HG02759 (cell line): Measurements from ENCODE around the gene FFAR1.

ENCODE experiments used
- ATAC-seq: cut with Tn5 transposase; IDR thresholded peaks from one replicate; pipeline ENCODE4 v1.9.1; 2021; ENCODE audit warnings: mild to moderate bottlenecking, moderate library complexity; ENCODE audit not compliant: unreplicated experiment

Gene FFAR1

DNA sequence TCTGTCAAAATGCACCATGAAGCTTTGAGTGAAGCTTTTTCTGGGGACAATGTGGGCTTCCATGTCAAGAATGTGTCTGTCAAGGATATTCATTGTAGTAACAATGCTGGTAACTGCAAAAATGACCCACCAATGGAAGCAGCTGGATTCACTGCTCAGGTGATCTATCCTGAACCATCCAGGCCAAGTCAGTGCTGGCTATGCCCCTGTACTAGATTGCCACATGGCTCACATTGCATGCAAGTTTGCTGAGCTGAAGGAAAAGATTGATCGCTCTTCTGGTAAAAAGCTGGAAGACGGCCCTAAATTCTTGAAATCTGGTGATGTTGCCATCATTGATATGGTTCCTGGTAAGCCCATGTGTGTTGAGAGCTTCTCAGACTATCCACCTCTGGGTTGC, 35.8 kb downstream of the FFAR1 start:
- ATAC-seq, result no peak

DNA sequence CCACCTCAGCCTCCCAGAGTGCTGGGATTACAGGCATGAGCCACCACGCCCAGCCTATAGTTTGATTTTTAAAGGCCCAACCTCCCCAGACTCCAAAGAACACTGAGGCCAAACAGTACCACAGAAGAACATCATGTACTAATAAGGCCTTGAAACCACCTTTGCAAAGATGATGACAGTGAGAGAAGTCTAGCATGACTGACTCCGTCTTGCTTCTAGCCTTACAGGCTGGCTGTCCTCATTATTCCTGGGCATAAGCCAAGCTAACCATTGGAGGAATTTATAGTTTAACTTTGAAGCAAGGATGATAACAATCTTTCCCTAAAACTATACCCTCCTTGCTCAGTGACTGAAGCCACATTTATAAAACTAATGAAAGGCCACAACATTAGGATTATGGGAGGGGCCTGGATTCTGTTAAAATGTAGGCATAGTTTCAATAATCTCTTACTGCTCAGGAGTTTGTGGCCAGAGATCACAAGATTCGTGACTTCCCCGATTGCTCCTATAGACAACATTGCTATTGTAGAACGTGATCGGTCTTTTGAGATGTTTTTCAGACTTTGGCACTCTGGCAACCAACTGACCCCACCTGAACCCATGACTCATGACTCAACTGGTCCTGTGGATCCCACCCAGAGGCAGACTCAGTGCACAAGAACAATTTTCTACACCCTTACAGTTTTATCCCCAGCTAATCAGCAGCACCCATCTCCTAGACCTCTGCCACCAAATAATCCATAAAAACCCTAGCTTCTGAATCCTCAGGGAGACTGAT, 40.8 kb downstream of the FFAR1 start:
- no peak for ATAC-seq

DNA sequence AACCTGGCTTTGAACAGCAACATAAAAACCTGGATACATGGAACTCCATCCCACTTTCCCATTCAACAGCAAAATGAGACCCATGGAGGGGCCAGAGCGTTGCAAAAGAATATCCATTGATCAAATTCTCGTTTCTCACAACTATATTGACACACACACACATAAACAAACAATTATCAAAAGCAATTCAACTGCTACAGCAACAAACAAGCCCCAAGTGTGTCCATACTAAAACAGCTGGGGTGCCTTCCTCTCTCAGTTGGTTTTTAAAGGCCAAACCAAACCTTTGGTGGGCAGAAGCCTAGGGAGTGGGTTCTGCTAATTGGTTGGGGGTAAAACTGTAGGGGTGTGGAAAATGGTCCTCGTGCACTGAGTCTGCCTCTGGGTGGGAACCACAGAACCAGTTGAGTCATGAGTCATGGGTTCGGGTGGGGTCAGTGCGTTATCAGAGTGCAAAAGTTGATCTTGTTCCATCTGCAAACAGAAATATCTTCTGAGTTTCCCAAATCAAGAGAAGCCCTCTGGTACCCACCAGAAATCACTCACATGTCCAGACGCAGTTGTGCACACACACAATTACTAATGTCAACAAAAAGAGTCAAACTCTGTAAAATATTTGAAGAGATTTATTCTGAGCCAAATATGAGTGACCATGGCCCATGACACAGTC, 41.6 kb downstream of the FFAR1 start:
- ATAC-seq, result no peak

DNA sequence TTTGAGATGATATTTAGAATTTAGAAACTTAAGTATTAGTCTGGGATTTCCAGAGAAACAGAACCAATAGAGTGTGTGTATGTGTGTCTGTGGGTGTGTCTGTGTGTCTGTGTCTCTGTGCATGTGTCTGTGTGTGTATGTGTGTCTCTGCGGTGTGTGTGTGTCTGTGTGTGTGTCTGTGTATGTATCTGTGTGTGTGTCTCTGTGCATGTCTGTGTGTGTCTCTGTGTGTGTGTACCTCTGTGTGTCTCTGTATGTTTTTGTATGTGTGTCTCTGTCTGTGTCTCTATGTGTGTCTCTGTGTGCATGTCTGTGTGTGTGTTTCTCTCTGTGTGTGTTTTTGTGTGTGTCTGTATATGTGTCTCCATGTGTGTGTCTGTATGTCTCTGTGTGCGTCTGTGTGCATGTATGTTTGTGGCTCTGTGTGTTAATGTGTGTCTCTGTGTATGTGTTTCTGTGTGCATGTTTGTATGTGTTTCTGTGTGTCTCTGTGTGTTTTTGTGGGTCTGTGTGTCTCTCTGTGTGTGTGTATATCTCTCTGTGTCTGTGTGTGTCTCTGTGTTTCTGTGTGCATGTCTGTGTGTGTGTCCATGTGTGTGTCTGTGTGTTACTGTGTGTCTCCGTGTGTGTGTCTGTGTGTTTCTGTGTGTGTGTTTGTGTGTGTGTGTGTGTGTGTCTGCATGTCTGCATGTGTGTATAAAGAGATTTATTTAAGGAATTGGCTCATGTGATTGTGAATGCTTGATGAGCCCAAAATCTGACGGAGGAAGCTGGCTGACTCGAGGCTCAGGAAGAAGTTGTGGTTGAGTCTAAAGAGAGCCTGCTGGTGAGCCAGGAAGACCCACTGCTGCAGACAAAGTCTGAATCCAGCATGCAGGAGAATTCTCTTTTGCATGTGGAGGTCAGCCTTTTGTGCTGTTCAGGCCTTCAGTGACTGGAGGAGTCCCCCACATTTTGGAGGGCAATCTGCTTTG, 45.3 kb downstream of the FFAR1 start:
- ATAC-seq, result no peak

DNA sequence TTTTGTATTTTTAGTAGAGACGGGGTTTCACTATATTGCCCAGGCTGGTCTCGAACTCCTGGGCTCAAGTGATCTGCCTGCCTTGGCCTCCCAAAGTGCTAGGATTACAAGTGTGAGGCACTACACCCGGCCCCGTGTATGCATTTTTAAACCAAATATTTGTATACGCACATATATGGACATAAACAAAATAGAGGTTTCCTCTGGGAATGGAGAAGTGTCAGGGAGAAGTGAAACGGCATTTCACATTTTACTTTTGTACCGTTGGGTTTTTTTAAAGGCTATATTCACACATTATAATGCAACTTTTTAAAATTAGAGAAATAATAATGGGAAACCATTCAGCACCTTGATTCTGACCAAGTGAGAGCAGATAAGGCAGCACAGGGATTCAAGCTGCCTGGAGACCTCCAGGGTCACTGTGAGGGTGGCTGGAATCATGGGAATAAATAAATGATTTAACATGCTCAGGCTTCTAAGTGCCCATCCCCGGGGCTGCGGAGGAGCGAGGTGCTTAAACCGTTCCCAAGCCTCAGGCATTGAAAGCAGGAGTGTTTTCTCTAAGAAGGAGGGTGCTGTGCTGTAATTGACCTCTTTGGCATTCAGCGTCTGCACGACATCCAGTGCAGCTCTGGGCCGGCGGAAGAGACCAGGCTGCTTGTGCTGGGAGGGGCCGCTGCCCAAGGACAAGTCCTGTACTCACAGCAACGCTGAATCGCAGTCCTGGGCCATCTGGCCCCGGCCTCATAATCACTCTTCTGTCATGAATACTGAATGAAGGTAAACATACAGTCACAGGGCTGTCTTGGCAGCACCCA, 47.9 kb downstream of the FFAR1 start:
- ATAC-seq, result no peak

DNA sequence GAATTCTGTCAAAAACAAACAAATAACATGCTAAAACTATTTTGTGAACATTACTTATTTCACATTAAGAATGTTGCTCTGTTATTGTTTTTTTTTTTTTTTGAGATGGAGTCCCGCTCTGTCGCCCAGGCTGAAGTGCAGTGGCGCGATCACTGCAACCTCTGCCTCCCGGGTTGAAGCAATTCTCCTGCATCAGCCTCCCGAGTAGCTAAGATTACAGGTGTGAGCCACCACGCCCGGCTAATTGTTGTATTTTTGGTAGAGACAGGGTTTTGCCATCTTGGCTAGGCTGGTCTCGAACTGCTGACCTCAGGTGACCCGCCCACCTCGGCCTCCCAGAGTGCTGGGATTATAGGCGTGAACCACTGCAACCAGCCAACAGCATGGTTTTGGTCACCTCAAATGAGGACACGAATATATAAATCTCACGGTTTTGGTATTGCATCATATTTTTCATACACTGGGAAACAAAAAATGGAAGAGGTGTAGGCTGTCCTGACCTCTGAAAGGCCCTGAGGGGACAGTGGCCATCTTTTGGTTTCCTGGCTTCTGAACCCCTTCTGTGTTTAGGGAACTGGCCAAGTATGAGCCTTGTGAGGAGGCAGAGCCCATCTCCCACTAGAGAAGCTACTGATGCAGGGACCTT, 48.7 kb downstream of the FFAR1 start:
- ATAC-seq, result no peak

DNA sequence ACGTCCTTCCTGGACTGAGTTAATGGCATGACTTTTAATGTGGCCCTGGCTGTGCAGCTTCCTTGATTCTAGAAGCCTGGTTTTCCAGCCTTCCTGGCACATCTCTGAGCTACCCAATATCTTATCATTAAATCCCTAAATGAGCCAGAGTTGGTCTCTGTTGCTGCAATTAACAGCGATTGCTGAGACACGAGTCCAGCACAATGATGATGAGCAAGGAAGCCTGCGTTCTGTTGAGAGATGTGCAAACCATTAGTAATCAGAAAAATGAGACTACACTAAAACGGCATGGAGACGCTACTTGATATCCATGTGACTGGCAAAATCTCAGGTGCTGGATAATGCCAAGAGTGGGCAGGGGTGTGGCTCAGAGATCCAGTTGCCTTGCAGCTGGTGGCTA, 49.4 kb downstream of the FFAR1 start:
- ATAC-seq, result no peak
